Hair follicular keratinocyte (primary cell): Measurements from ENCODE around the gene TRPM2. TPM values are rescaled to one million over a fixed set of nuclear protein-coding genes. Genes with fewer than 3 reads are reported as not detected.

Experiments
- total RNA-seq: library from RNA; depleted of rRNA; stranded (reverse); fragments of >200 nt; gene quantifications from 2 replicates; pipeline ENCODE4 v1.2.3, GENCODE V29; 2015

The TRPM2 gene
- total RNA-seq: 0.46 TPM in 1 of 2 replicates, not detected in the other

GRCh38 chr21:44353191-44353970, at the start of gene TRPM2:
TRPM2 (plus strand) TSS chr21:44353621; CDS start chr21:44353701, 80 bp downstream.

GRCh38 chr21:44338971-44339910, 14.2 kb upstream of the TRPM2 start, which contains the start of gene CFAP410:
CFAP410 (minus strand) TSS chr21:44339390; CDS start chr21:44339194, 196 bp downstream.

GRCh38 chr21:44454747-44455523, 101.5 kb downstream of the TRPM2 start, which contains the start of gene LRRC3:
LRRC3 (plus strand) TSS chr21:44455510; CDS start chr21:44456645, 1,135 bp downstream.

Other genes with a start within 250 kb of the TRPM2 start
- gene PWP2, start 246.2 kb upstream of the TRPM2 start, total RNA-seq: 35.1 and 39.1 TPM in 2 replicates
- gene GATD3, start 219.9 kb upstream of the TRPM2 start, total RNA-seq: 25.0 and 37.2 TPM in 2 replicates
- gene ICOSLG, start 112.7 kb upstream of the TRPM2 start, total RNA-seq: 0.57 and 1.0 TPM in 2 replicates
- gene DNMT3L, start 91.7 kb upstream of the TRPM2 start, total RNA-seq: not detected in 2 replicates
- not detected in 2 replicates for gene AIRE, start 67.7 kb upstream of the TRPM2 start, total RNA-seq
- 99.3 and 102 TPM in 2 replicates for gene PFKL, start 53.6 kb upstream of the TRPM2 start, total RNA-seq
- 11.2 and 15.1 TPM in 2 replicates for gene CFAP410, start 14.2 kb upstream of the TRPM2 start, total RNA-seq
- 1.9 and 3.3 TPM in 2 replicates for gene LRRC3, start 101.9 kb downstream of the TRPM2 start, total RNA-seq
- not detected in 2 replicates for gene KRTAP10-1, start 186.6 kb downstream of the TRPM2 start, total RNA-seq
- not detected in 2 replicates for gene KRTAP10-2, start 197.9 kb downstream of the TRPM2 start, total RNA-seq
- gene KRTAP10-3, start 205.2 kb downstream of the TRPM2 start, total RNA-seq: not detected in 2 replicates
- gene KRTAP10-4, start 220.1 kb downstream of the TRPM2 start, total RNA-seq: not detected in 2 replicates
- gene KRTAP10-5, start 227.0 kb downstream of the TRPM2 start, total RNA-seq: not detected in 2 replicates
- gene KRTAP10-6, start 238.9 kb downstream of the TRPM2 start, total RNA-seq: not detected in 2 replicates
- not detected in 2 replicates for gene KRTAP10-7, start 247.0 kb downstream of the TRPM2 start, total RNA-seq